Loucy (cell line): ENCODE measurements around the gene ITGA6.

ENCODE experiments used
- H2AFZ ChIP-seq: fragments of 200-600 bp; sonication (generic); 2 replicates; pipeline ENCODE4 v1.6.0; 2016; ENCODE audit warnings: antibody characterized with exemption, mild to moderate bottlenecking, low read length, moderate library complexity
- H3F3A ChIP-seq: fragments of 200-600 bp; 2 replicates; pipeline ENCODE4 v1.6.0; 2016; ENCODE audit warnings: antibody characterized with exemption, low read depth, mild to moderate bottlenecking
- H3K27me3 ChIP-seq: fragments of 200-600 bp; sonication (generic); 2 replicates; pipeline ENCODE4 v1.6.1; 2014; ENCODE audit warnings: low read length, mild to moderate bottlenecking; ENCODE audit not compliant: insufficient read depth, poor library complexity, severe bottlenecking
- H3K36me3 ChIP-seq: fragments of 200-600 bp; sonication (generic); 2 replicates; pipeline ENCODE4 v1.6.1; 2016; ENCODE audit warnings: low read length; ENCODE audit not compliant: insufficient read depth
- H3K4me1 ChIP-seq: fragments of 200-600 bp; sonication (generic); 2 replicates; pipeline ENCODE4 v1.5.1; 2014; ENCODE audit warnings: low read length, mild to moderate bottlenecking; ENCODE audit not compliant: insufficient read depth, poor library complexity, severe bottlenecking
- H3K4me2 ChIP-seq: fragments of 200-600 bp; sonication (generic); 2 replicates; pipeline ENCODE4 v1.6.0; 2014; ENCODE audit warnings: antibody characterized with exemption, low read length, low read depth, mild to moderate bottlenecking; ENCODE audit not compliant: poor library complexity, severe bottlenecking
- H3K4me3 ChIP-seq: fragments of 200-600 bp; sonication (generic); 2 replicates; pipeline ENCODE4 v1.5.1; 2014; ENCODE audit warnings: low read length, mild to moderate bottlenecking, mixed read lengths; ENCODE audit not compliant: poor library complexity, severe bottlenecking
- H3K79me2 ChIP-seq: fragments of 200-600 bp; sonication (generic); 2 replicates; pipeline ENCODE4 v1.6.1; 2014; ENCODE audit warnings: low read length; ENCODE audit not compliant: insufficient read depth
- H3K9ac ChIP-seq: fragments of 200-600 bp; sonication (generic); 2 replicates; pipeline ENCODE4 v1.6.0; 2014; ENCODE audit warnings: mild to moderate bottlenecking, low read depth, low read length, moderate library complexity; ENCODE audit not compliant: poor library complexity, severe bottlenecking
- H3K9me2 ChIP-seq: fragments of 200-600 bp; sonication (generic); replicated peaks from 2 replicates; pipeline ENCODE4 v1.6.1; 2016; ENCODE audit warnings: low read depth, low read length, mixed read lengths
- H3K9me3 ChIP-seq: fragments of 200-600 bp; sonication (generic); 2 replicates; pipeline ENCODE4 v1.6.1; 2014; ENCODE audit warnings: mild to moderate bottlenecking, antibody characterized with exemption, low read length, low read depth; ENCODE audit not compliant: insufficient read depth
- H4K20me1 ChIP-seq: fragments of 200-600 bp; sonication (generic); 2 replicates; pipeline ENCODE4 v1.6.0; 2014; ENCODE audit warnings: antibody characterized with exemption, low read length, mild to moderate bottlenecking; ENCODE audit not compliant: insufficient read depth, poor library complexity, severe bottlenecking
- EZH2phosphoT487 ChIP-seq: fragments of 200-600 bp; IDR thresholded peaks from 2 replicates; pipeline ENCODE4 v1.6.1; 2018; ENCODE audit warnings: antibody characterized with exemption, mild to moderate bottlenecking, moderate library complexity, borderline replicate concordance
- TF ChIP-seq, protein P1 (sequence below): fragments of 200-600 bp; sonication (generic); conservative IDR thresholded peaks from 2 replicates; pipeline ENCODE4 v1.5.1; 2014; ENCODE audit warnings: mild to moderate bottlenecking, antibody characterized with exemption, low read length

ITGA6 gene

DNA sequence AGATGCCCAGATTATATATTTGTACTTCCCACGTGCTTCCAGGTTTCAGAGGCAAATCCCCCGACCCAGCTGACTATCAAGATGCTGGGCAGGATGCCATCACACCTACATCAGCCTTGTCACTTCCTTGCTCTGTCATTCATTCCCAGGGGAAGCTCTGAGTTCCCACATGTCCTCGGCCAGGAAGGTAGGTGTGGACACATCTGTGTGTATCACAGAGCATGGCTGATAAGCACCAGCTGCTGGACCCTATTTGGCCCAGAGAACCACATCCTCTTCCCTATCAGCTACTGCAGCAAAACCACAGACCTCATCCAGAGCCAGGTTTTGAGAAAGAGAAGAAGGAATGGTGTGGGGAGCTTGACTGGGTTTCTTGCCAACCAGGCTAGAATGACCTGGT is 31.9 kb upstream of the ITGA6 start:
- Histone ChIP-seq H3K4me3 (no peak overlapping the region), H3K4me2 (peak overlapping the region; percentile 24), H3K9ac (no peak overlapping the region), H3K4me1 (peaks cover 41% of the 10 kb centered on the region), H3K79me2 (no peaks in the 10 kb centered on the region), H3F3A (no peaks in the 10 kb centered on the region), H3K9me2 (no peaks in the 10 kb centered on the region), H3K9me3 (no peaks in the 10 kb centered on the region), H2AFZ (no peak overlapping the region), H3K36me3 (no peaks in the 10 kb centered on the region), H3K27me3 (no peaks in the 10 kb centered on the region), H4K20me1 (no peaks in the 10 kb centered on the region)
- TF ChIP-seq EZH2phosphoT487: no peak
- TF ChIP-seq, protein P1, sequence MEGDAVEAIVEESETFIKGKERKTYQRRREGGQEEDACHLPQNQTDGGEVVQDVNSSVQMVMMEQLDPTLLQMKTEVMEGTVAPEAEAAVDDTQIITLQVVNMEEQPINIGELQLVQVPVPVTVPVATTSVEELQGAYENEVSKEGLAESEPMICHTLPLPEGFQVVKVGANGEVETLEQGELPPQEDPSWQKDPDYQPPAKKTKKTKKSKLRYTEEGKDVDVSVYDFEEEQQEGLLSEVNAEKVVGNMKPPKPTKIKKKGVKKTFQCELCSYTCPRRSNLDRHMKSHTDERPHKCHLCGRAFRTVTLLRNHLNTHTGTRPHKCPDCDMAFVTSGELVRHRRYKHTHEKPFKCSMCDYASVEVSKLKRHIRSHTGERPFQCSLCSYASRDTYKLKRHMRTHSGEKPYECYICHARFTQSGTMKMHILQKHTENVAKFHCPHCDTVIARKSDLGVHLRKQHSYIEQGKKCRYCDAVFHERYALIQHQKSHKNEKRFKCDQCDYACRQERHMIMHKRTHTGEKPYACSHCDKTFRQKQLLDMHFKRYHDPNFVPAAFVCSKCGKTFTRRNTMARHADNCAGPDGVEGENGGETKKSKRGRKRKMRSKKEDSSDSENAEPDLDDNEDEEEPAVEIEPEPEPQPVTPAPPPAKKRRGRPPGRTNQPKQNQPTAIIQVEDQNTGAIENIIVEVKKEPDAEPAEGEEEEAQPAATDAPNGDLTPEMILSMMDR: no peak

DNA sequence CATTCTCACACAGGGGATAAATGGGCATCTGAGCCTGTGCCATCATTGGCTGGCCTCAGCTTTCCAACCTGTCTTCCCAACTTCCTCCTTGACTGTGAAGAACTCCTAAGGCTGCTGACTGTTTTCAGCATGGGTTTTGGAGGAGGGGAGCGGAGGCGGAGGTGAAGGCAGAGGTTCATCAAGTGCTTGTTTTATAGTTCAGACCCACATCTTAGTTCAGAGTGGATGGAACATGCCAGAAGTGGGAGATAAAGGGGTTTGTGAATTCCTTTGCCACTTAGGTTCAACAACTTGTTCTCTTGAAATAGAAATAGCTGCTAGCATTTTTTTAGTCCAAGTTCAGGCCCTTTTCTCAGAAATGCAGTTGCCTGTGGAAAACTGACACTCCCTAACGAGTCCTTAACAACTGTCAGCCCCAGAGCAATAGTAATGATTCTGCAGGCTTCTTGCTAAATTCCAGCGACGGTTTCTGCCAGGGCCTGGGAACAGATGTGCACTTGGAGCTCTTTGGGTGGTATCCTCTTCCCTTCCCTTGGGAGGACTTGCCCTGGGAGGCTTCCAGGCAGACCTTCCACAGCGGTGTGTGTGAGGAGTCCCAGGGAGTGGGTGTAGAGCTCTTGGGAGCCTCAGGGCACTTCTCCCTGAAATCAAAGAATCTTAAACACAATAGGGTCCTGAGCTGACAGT is 30.1 kb upstream of the ITGA6 start:
- Histone ChIP-seq H3K27me3 (no peaks in the 10 kb centered on the region), H3K4me3 (no peak overlapping the region), H3K9me2 (no peaks in the 10 kb centered on the region), H2AFZ (no peak overlapping the region), H3K36me3 (no peaks in the 10 kb centered on the region), H3K4me2 (no peak overlapping the region), H3K9ac (no peak overlapping the region), H4K20me1 (no peaks in the 10 kb centered on the region), H3F3A (no peaks in the 10 kb centered on the region), H3K4me1 (peaks cover 38% of the 10 kb centered on the region), H3K9me3 (no peaks in the 10 kb centered on the region), H3K79me2 (no peaks in the 10 kb centered on the region)
- TF ChIP-seq, protein P1: no peak
- no peak for TF ChIP-seq EZH2phosphoT487

DNA sequence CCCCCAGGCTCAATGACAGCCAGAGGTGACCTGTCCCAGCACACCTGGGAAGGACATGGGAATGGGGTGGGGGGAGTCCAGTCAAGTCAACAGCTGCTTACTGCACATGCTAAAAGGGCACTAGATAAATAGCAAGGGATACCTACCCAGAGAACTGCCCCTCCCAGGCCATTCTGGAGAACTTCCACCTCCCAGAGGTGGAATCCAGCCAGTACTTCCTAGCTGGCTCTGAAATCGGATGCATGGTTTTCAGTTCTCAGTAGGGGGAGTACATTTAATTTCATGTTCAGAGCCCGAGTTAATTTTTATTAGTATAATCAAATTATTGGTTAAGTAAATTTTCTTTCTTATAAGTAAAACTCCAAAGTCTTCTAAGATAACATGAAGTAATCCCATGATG is 28.9 kb upstream of the ITGA6 start:
- Histone ChIP-seq H3K36me3 (no peaks in the 10 kb centered on the region), H3K9me3 (no peaks in the 10 kb centered on the region), H3K4me3 (no peak overlapping the region), H3K9ac (no peak overlapping the region), H3K4me2 (no peak overlapping the region), H2AFZ (no peak overlapping the region), H3K9me2 (no peaks in the 10 kb centered on the region), H3K4me1 (peaks cover 33% of the 10 kb centered on the region), H3K79me2 (no peaks in the 10 kb centered on the region), H3K27me3 (no peaks in the 10 kb centered on the region), H4K20me1 (no peaks in the 10 kb centered on the region), H3F3A (no peaks in the 10 kb centered on the region)
- TF ChIP-seq, protein P1: no peak
- TF ChIP-seq EZH2phosphoT487: no peak
